ENCODE measurements around the gene IFT74.

DNA sequence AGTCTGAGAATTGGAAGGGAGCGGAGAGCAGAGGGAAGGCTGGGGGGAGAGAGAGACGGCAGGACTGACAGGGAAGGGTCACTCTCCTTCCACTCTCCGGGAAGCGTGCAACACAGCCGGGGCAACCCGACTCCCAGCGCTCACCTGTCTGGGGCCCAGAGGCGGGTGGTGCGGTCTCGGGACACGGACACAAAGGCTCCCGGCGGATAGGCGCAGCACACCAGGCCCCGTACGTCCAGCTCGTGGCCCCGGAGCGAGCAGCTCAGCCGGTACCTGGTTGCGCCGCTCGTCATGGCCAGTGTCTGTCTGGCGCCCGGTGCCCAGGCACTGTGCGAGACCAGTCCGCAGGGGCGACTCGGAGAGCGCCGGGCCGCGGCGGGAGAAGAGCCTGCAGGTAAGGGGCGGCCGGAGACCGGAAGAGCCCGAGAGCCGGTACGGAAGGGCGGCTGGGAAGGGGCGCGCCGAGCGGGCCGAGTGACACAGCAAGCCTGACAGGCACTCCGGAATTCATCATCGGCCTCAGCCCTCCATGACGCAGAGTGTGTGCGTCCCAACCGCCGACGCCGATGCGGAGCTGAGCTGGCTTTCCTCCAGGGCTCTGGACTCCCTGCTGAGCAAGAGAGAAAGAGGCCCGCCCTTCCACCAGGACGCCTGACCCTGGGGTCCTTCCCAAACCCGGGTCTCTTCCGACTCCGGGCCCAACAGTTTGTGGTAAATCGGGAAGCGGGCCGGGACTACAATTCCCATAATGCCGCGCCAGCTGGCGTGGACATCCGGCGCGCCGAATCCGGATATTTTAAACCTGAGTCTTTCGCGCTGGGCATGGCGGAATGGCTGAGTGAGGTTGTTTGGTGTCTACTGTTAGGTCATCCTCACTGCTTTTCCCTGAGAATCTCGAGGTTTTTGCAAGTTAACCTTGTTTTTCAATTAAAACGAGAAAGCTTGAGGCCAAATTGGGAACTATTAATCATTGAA is 9.2 kb upstream of the IFT74 start, which contains the start of gene PLAA:
- TF ChIP-seq, protein P1, sequence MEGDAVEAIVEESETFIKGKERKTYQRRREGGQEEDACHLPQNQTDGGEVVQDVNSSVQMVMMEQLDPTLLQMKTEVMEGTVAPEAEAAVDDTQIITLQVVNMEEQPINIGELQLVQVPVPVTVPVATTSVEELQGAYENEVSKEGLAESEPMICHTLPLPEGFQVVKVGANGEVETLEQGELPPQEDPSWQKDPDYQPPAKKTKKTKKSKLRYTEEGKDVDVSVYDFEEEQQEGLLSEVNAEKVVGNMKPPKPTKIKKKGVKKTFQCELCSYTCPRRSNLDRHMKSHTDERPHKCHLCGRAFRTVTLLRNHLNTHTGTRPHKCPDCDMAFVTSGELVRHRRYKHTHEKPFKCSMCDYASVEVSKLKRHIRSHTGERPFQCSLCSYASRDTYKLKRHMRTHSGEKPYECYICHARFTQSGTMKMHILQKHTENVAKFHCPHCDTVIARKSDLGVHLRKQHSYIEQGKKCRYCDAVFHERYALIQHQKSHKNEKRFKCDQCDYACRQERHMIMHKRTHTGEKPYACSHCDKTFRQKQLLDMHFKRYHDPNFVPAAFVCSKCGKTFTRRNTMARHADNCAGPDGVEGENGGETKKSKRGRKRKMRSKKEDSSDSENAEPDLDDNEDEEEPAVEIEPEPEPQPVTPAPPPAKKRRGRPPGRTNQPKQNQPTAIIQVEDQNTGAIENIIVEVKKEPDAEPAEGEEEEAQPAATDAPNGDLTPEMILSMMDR (IDR thresholded peaks at IDR 0.05 in 4 of 5, conservative IDR thresholded peaks at IDR 0.05 in 1 of 5): peak in 3 of 5 experiments; percentile 2 to 46 (median 41)
- peak; percentile 65 to 79 for TF ChIP-seq POLR2A (IDR thresholded peaks at IDR 0.05)
